NCI-H446 (cell line): ENCODE data around the gene TFF1.

Experiments
- DNase-seq, 2 experiments: peaks; one replicate each; lab custom pipeline; 2025; lab: John Stamatoyannopoulos, UW

Gene TFF1

DNA sequence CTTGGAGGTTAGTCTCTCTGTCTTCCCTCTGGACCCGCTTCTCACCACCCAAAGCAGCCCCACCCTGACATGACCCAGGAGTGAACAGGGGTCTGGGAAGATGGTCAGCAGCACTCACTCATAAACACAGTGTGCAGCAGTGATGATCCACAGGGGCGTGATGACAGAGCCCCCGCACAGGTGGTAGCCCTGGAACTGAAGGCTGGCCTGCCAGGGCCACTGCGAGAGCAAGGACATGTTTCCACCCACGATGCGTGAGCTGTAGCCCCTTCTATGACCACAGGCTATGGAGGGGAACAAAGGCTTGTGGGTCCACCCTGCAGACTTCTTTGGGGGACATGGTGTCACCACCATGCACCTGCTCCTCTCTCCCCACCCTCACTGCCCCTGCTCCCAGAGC lies 16.6 kb upstream of the TFF1 start:
- no peak for DNase-seq

DNA sequence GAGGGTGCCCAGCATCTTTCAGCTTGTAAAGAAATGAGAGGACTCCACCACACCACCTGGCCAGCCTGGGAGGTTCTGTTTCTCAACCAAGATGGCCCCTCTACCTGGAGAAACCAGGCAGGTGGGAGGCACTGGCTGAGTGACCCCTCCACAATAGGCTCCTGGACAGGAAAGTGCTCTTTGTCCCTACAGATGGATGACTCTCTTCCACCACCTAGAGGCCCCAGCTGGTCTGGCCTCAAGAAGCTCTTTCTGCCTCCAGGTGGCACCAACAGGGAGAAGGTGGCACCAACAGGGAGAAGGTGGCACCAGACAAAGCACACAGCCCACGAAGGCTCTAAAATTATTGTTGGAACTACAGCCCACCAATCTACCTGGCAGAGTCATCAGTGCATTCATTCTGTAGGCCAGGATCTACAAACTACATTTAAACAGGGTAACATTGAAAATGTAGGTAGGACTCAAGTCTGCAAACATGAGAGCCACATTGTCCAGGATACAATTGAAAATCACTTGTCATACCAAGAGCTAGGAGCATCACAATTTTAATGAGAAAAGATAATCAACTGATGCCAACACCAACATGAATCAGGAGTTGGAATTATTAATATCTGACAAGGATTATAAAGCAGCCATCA lies 15.1 kb upstream of the TFF1 start:
- DNase-seq: no peak

DNA sequence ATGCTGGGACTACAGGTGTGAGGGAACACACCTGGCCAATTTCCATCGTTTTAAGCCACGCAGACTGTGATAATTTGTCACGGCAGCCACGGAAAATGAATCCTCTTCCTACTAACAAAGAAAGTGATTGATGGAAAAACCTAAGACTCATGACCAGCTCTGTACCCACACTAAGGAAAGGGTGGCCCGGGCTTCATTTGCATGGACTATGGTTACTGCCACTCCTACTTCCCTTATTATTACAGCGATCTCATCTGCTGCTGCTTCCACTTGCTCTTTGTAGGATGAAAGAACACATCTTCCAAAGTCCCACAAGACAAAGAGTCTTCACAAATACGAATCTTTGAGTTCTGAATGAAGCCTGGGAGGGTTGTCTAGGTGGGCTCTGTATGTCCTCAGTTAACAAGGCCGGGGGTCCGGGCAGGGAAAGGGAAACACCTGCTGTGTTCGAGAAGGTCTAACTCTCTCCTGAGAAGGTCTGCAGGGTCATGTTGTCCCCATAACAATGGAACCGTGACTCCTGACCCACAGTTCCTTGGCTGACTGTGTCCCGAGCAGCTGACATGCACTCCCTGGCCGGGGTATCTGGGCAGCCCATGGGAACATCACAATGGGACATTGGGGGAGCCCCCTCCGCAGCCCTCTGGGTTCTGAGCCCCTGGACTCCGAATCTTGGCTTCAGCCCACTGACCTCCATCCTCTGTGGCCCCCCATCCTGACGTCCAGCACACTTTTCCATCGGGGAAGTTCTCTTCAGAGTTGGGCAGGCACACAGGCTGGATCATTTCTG lies 13.3 kb upstream of the TFF1 start:
- no peak for DNase-seq

GRCh38 chr21:42378418-42378817 lies 12.1 kb upstream of the TFF1 start:
- no peak for DNase-seq

GRCh38 chr21:42377951-42378340 lies 11.6 kb upstream of the TFF1 start:
- DNase-seq: no peak

DNA sequence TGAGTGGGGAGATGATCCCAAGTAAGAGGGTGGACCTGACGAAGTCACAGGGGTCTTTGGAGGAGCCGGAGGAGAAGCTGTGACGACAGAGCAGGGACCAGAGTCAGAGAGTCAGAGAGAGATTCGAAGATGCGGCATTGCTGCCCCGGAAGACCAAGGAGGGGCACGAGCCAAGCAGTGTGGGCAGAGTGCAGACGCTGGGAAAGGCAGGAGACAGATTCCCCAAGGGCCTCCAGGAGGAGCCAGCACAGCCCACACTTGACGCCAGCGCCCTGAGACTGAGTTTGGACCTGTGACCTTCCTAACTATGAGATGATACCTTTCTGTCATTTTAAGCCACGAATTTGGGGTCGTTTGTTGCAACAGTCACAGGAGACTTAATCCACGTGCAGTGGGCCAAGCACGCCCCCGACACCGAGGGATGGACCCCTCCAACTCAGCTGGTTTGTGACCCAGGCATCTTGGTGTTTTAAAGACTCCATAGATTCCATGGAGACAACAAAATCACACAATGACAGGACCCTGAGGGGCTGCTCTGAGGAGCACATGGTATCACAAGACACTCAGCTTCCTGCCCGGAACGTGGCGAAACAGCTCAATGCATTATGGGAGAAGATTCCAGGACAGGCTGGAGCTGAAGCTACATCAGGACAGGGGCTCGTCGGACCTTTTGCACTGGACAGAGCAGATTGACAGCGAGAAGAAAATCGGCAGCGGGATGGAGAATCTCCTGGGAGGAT lies 11.0 kb upstream of the TFF1 start:
- DNase-seq: no peak

DNA sequence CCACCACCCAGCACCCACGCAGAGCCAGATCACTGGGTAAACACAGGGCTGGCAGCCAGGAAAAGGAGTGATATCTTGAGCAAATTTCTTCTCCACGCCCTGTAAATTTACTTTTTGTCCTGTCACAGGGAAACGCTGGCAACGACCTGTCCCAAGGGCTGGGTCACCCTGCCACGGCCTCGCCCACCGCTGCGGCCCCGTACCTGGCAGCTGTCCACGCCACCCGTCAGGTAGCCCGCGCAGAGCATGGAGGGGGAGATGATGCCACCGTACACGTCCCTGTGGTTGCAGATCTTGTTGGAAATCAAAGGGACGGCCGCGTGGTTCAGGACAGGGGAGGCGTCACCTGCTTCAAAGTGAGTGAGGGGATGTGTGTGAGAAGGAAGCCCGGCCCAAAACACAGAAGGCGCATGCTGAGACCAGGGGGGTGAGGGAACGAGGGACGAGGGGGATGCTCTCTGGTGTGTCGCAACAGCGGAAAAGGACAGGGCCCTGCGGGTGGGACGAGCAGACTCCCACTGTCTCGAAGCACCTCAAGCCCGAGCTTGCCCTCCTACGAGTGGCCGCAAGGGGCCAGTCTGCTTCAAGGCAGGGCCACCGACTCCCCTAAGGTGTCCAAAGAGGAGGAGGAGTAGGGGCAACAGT lies 10.1 kb upstream of the TFF1 start:
- no peak for DNase-seq

DNA sequence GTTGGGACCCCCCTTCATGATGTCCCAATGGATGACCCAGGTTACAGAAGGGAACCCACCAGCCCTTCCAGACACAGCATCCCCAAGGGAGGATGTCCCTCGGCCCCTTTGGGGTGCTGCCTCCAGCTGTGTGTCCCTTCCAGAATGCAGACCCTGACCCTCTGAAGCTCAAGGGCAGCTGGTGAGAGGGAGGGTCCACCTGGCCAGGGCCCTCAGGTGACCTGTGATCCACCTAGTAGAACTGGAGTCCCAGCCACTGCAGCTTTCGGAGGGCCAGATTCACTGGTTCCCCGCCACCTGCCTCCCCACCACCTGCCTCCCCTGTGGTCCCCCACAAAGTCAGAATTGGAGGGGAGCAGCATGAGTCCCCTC lies 9.6 kb upstream of the TFF1 start:
- DNase-seq: no peak

DNA sequence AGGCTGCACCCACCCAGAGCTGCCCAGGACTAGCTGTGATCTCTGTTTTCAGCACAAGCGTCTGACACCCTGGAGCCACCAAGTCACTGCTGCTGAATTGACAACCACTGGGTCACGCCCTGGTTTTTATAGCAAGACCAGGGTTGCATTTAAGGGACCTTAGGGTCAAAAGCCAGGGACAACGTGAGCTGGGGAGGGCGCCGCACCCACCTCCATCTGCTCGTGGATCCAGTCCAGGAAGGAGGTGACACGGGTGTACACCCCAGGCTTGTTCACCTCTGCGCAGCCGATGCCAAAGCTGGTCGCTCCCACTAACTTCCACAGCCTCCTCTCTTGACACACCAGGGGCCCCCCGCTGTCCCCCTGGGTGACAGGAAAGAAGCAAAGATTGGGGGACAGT lies 9.2 kb upstream of the TFF1 start:
- DNase-seq: no peak

DNA sequence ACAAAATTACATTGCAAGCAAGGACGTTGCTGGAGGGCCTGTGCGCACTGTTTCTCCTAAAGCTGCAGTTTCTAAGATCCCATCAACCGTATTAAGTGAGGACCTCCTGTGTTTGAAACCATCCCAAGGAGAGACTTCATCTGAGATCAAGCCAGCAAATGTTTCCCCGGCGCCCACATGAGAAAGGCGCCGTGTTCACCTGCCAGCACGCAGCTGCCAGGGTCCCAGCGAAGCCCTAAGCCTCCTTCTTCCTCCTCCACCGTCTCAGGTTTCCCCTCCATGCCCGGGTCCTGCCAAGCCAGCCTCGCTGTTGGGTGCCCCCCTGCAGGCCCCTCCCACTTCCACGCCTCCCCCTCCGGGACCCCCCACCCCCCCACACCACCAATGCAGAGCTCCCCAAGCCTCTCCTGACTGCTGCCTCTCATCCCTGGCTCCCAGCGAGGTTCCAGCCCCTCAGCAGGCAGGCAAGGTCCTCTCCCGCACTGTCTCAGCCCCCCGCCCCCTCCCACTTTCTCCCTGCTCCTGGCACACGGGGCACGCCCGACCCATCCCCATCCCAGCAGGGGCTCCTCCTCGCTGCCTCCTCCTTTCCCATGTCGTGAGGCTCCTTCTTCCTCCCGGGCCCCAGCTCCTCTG lies 8.6 kb upstream of the TFF1 start:
- DNase-seq: no peak

DNA sequence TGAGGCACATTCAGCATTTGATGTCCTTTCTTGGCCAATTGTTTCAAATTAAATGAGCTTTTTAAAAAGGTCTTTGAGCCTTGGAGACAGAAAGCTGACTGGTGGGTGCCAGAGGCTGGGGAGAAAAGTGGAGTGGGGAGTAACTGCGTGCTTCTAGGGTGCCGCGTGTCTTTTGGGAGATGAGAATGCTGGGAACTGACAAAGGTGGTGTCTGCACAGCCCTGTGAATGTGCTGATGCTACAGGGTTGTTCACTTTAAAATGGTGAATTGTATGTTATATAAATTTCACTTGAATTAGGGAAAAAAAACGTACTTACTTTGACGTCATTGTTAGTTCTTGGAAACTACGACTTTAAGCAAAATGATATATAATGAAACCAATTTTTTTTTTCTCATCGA lies 8.1 kb upstream of the TFF1 start:
- DNase-seq: no peak

- no peak for DNase-seq
These were observed 7.6 kb upstream of the TFF1 start for GRCh38 chr21:42373908-42374455.

DNA sequence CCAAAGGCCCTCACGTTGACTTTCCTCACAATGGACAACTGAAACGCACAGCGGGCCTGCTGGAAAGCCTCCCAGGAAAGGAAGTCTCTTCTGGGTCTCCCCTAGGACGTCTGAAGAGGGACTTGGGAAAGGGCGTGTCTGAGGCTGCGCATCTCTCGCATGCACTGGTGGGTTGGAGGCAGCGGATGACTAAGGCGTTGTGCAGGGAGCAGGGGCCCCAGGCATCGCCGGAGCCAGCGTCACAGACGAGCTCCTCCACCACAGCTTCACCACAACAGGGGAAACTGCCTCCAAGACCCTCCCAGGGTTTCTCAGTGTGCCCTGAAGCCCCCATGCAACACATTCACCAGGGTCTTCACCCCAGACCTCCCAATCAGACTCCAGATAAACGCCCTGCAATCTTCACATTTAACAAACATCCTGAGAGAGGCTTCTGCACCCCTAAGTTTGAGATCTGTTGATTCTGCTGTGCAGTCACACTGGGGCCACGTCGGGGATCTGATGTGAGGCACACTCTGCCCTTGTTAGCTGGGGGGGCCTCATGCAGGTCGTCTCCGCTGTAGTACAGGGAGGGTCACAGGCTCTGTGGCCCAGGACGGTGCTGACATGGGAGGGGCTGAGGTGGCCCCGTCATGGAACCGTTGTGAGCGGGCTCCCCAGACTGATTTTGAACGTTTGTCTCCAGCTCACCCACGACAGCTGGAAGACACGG lies 7.0 kb upstream of the TFF1 start:
- no peak for DNase-seq

GRCh38 chr21:42370894-42371654 lies 4.7 kb upstream of the TFF1 start:
- no peak for DNase-seq

- no peak for DNase-seq
These were observed 3.5 kb upstream of the TFF1 start for GRCh38 chr21:42369821-42370220.

DNA sequence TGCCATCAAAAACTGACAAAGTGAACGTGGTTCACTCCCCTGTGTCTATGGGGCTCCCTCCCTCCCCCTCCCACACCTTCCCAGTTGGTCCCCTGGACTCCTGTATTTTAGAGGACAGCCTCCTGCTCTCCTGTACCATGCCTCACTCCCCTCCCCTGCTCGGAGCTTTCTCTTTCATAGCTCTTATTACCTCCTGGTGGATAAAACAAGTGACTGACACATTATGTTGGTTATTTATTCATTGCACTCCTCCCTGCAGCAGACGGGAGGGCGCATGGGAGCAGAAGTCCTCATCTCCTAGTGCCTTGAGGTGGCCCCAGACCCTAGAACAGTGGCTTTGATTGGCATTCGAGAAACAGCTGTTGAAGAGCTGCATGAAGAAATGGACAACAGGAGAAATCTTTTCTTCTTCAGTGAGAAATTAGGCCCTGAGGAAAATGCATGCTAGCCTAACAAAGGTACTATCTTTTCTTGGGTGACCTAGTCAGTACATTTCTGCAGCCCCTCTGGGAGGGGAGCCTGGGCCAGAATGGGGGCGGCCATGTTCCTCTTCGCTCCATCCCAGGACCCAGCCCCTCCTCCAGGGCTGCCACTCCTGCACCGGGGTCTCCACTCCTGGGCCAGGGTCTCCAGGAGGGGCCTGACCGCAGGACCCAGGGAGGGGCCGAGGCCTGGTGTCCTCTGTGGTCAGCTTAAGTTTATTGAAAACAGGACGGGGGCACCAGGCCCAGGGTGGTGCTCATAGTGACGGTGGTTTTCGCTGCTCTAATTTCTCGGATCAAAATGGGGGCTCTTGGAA lies 1.2 kb upstream of the TFF1 start:
- DNase-seq: no peak

DNA sequence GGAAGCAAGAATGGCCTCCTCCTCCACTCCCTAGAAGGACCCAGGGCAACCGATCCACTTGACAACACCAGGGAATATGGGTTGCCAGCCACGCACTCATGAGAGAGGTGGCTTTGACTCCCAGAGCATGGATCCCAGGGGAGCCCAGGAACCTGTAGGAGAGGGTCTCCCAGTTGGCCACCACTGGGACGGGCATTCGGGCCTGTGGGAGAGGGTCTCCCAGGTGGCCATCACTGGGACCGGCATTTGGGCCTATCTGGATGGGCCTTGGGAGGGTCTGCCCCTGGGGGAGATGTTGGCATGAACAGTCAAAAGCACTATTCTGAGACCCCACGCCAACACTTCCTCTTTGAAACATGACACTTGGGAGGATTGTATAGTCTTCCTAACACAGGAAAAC lies 565 bp downstream of the TFF1 start:
- no peak for DNase-seq

DNA sequence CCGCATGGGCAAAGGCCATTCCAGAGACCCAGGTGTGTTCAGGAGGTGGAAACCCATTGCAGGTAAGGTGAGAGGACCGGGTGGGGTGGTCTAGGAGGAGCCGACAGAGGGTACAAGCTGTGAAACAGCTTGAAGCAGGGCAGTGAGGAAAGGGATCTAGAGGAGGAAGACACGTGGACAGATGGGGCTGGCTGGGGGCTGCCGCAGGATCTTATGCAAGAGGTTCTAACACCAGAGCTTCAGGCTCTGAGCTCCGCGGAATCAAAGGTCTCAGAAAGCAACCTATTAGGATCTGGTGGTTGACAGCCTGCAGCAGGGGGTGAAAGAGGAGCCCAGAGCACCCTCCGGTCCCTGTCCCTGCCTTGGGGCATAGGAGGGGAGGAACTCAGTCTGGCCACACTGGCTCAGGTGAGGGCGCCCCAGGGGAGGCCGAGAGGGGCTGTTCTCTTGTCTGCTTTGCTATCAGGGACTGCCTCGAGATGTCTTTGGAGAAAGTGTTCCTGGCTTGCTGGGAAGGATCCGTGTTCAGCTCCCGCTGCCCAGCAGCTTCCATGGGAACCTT lies 1.9 kb downstream of the TFF1 start:
- no peak for DNase-seq

GRCh38 chr21:42363312-42363711 lies 3.0 kb downstream of the TFF1 start:
- DNase-seq: no peak
